WTC11 (cell line): Measurements from ENCODE around the gene TOPAZ1. TPM values are rescaled to one million over a fixed set of nuclear protein-coding genes. Genes with fewer than 3 reads are reported as not detected.

Source experiments
- ATAC-seq: fragments of 200-7000 bp; cut with Tn5 transposase; 2 replicates; pipeline ENCODE4 v1.10.0; 2021; ENCODE audit warnings: mild to moderate bottlenecking, moderate library complexity
- CTCF ChIA-PET: fragments of 300-600 bp; sonication (Branson Sonifier 250); formaldehyde crosslinking; loops from one replicate; lab custom pipeline; 2021; ENCODE audit warnings: antibody characterized with exemption; lab: Charles Lee
- POLR2A ChIA-PET: fragments of 350-600 bp; sonication (Branson Sonifier 250); formaldehyde crosslinking; loops from one replicate; lab custom pipeline; 2021; ENCODE audit warnings: antibody characterized with exemption; lab: Charles Lee
- DNase-seq: peaks from one replicate; pipeline ENCODE4 v3.0.0; 2021; ENCODE audit warnings: low spot score
- H3K27ac Mint-ChIP-seq: 2 replicates; pipeline ENCODE4 v1.8.0; 2021; ENCODE audit warnings: mixed read lengths
- H3K27me3 Mint-ChIP-seq: 2 replicates; pipeline ENCODE4 v1.8.0; 2021; ENCODE audit warnings: low read depth, mild to moderate bottlenecking, moderate library complexity, mixed read lengths
- H3K36me3 Mint-ChIP-seq: 2 replicates; pipeline ENCODE4 v1.8.0; 2021; ENCODE audit warnings: mixed read lengths
- H3K4me1 Mint-ChIP-seq: 2 replicates; pipeline ENCODE4 v1.8.0; 2022; ENCODE audit warnings: mixed read lengths
- H3K4me3 Mint-ChIP-seq: 2 replicates; pipeline ENCODE4 v1.8.0; 2021; ENCODE audit warnings: mild to moderate bottlenecking, moderate library complexity, mixed read lengths
- H3K9me3 Mint-ChIP-seq: 2 replicates; pipeline ENCODE4 v1.8.0; 2021; ENCODE audit warnings: mixed read lengths
- AFF4 ChIP-seq: sonication (generic); formaldehyde crosslinking; IDR thresholded peaks from 2 replicates; pipeline ENCODE4 v1.8.1; 2023; ENCODE audit warnings: mild to moderate bottlenecking, missing genetic modification reagents, borderline replicate concordance
- CDX4 ChIP-seq: fragments of 250-450 bp; sonication (Bioruptor Pico); IDR thresholded peaks from 2 replicates; pipeline ENCODE4 v1.9.0; 2021; ENCODE audit warnings: moderate library complexity, mild to moderate bottlenecking, inconsistent platforms, borderline replicate concordance
- CTCF ChIP-seq: fragments of 200-600 bp; IDR thresholded peaks from 2 replicates; pipeline ENCODE4 v1.8.0; 2022; ENCODE audit warnings: antibody characterized with exemption
- ETV6 ChIP-seq: sonication (generic); formaldehyde crosslinking; IDR thresholded peaks from 2 replicates; pipeline ENCODE4 v1.8.1; 2022; ENCODE audit warnings: mild to moderate bottlenecking, missing genetic modification reagents
- GTF2I ChIP-seq: fragments of 250-450 bp; sonication (Bioruptor Pico); conservative IDR thresholded peaks from 2 replicates; pipeline ENCODE4 v1.4.0; 2021; ENCODE audit warnings: mild to moderate bottlenecking
- HMGA2 ChIP-seq: fragments of 250-450 bp; sonication (Bioruptor Pico); IDR thresholded peaks from 2 replicates; pipeline ENCODE4 v1.4.0; 2021; ENCODE audit warnings: mild to moderate bottlenecking, moderate library complexity
- IRF1 ChIP-seq: sonication (generic); formaldehyde crosslinking; IDR thresholded peaks from 2 replicates; pipeline ENCODE4 v1.8.0; 2023; ENCODE audit warnings: missing genetic modification reagents
- JAZF1 ChIP-seq: fragments of 250-450 bp; sonication (Bioruptor Pico); IDR thresholded peaks from 2 replicates; pipeline ENCODE4 v1.9.0; 2021; ENCODE audit warnings: moderate library complexity, mild to moderate bottlenecking, inconsistent platforms
- JUN ChIP-seq: sonication (generic); formaldehyde crosslinking; IDR thresholded peaks from 2 replicates; pipeline ENCODE4 v1.8.0; 2023; ENCODE audit warnings: mild to moderate bottlenecking, missing genetic modification reagents
- KAT7 ChIP-seq: sonication (generic); formaldehyde crosslinking; IDR thresholded peaks from 2 replicates; pipeline ENCODE4 v1.8.1; 2023; ENCODE audit warnings: missing genetic modification reagents, mild to moderate bottlenecking, borderline replicate concordance
- MYBL2 ChIP-seq: sonication (generic); formaldehyde crosslinking; IDR thresholded peaks from 2 replicates; pipeline ENCODE4 v1.8.1; 2023; ENCODE audit warnings: mild to moderate bottlenecking, moderate library complexity, missing genetic modification reagents
- NFE2L1 ChIP-seq: sonication (generic); formaldehyde crosslinking; IDR thresholded peaks from 2 replicates; pipeline ENCODE4 v1.8.1; 2023; ENCODE audit warnings: missing genetic modification reagents
- NFYB ChIP-seq: sonication (generic); formaldehyde crosslinking; conservative IDR thresholded peaks from 2 replicates; pipeline ENCODE4 v1.8.0; 2022; ENCODE audit warnings: low read depth, missing genetic modification reagents
- USF2 ChIP-seq: sonication (generic); formaldehyde crosslinking; IDR thresholded peaks from 2 replicates; pipeline ENCODE4 v1.8.1; 2023; ENCODE audit warnings: mild to moderate bottlenecking, missing genetic modification reagents, moderate library complexity
- ZNF232 ChIP-seq: sonication (generic); formaldehyde crosslinking; IDR thresholded peaks from 2 replicates; pipeline ENCODE4 v1.8.0; 2022; ENCODE audit warnings: mild to moderate bottlenecking, missing genetic modification reagents
- ZNF263 ChIP-seq: sonication (generic); formaldehyde crosslinking; IDR thresholded peaks from 2 replicates; pipeline ENCODE4 v1.8.1; 2022; ENCODE audit warnings: low read depth, mild to moderate bottlenecking, moderate library complexity, missing genetic modification reagents
- ZNF512 ChIP-seq: sonication (generic); formaldehyde crosslinking; IDR thresholded peaks from 2 replicates; pipeline ENCODE4 v1.8.1; 2022; ENCODE audit warnings: missing genetic modification reagents, borderline replicate concordance
- ZNF671 ChIP-seq: fragments of 250-450 bp; sonication (Bioruptor Pico); IDR thresholded peaks from 2 replicates; pipeline ENCODE4 v1.8.0; 2021; ENCODE audit warnings: mild to moderate bottlenecking
- total RNA-seq: library from RNA; stranded (reverse); gene quantifications from 3 replicates; pipeline ENCODE4 v1.2.3, GENCODE V29; 2021

Gene TOPAZ1
- total RNA-seq, 1 experiment from 2014 or later: not detected

- H3K4me1 Mint-ChIP-seq: peaks cover 3% of the 10 kb centered on the region
- DNase-seq: peak; percentile 47
- ATAC-seq: peak; percentile 89
- POLR2A ChIA-PET: no interaction called here
- H3K9me3 Mint-ChIP-seq: no peaks in the 10 kb centered on the region
- no peak for TF ChIP-seq NFYB (CRISPR knock-in tag)
- no peak for TF ChIP-seq JUN (CRISPR knock-in tag)
- peak; percentile 58 for TF ChIP-seq CTCF
- no peak for TF ChIP-seq USF2
- no peak overlapping the region for H3K4me3 Mint-ChIP-seq
- CTCF ChIA-PET: interaction anchor here (0.6 to 1.4 kb wide), 6 partner anchors 9 to 676 kb away, joined by 3 to 8 read pairs (median 5); no protein-coding TSS in a partner anchor
- H3K36me3 Mint-ChIP-seq: no peaks in the 10 kb centered on the region
- H3K27me3 Mint-ChIP-seq: peaks cover 5% of the 10 kb centered on the region; the same call in 1 of the 2 replicates
- H3K27ac Mint-ChIP-seq: no peak overlapping the region
Observed at GRCh38 chr3:44235604-44236484, 5.8 kb upstream of the TOPAZ1 start.

GRCh38 chr3:44236485-44236908 lies 5.2 kb upstream of the TOPAZ1 start:
- Mint-ChIP-seq H3K36me3 (no peaks in the 10 kb centered on the region), H3K27me3 (peaks cover 5% of the 10 kb centered on the region; the same call in 1 of the 2 replicates)
- TF ChIP-seq ZNF671 (CRISPR knock-in tag) (no peak), ZNF263 (no peak), CDX4 (CRISPR knock-in tag) (no peak), NFE2L1 (CRISPR knock-in tag) (no peak), AFF4 (CRISPR knock-in tag) (no peak), IRF1 (CRISPR knock-in tag) (no peak), GTF2I (no peak)
- TF ChIP-seq, all 79 proteins: peak for 0
- ChIA-PET POLR2A (no interaction called here), CTCF (interaction anchor here (1.3 kb wide), 1 partner anchor 80 kb away, joined by 5 read pairs; no protein-coding TSS in a partner anchor)
- peaks cover 3% of the 10 kb centered on the region for H3K4me1 Mint-ChIP-seq
- H3K27ac Mint-ChIP-seq: no peak overlapping the region
- DNase-seq (no peak), ATAC-seq (no peak)
- H3K4me3 Mint-ChIP-seq: no peak overlapping the region
- H3K9me3 Mint-ChIP-seq: no peaks in the 10 kb centered on the region

- CTCF ChIA-PET: interaction anchor here (0.6 to 1.0 kb wide), 2 partner anchors 381 to 471 kb away, joined by 3 to 4 read pairs; no protein-coding TSS in a partner anchor
- ATAC-seq (no peak), DNase-seq (no peak)
- POLR2A ChIA-PET: no interaction called here
- H3K4me3 Mint-ChIP-seq: no peak overlapping the region
- peaks cover 5% of the 10 kb centered on the region; the same call in 1 of the 2 replicates for H3K27me3 Mint-ChIP-seq
- peaks cover 3% of the 10 kb centered on the region for H3K4me1 Mint-ChIP-seq
- no peaks in the 10 kb centered on the region for H3K36me3 Mint-ChIP-seq
- H3K9me3 Mint-ChIP-seq: no peaks in the 10 kb centered on the region
- no peak overlapping the region for H3K27ac Mint-ChIP-seq
- TF ChIP-seq ZNF512 (CRISPR knock-in tag) (no peak), JAZF1 (CRISPR knock-in tag) (no peak), ZNF232 (CRISPR knock-in tag) (no peak), CTCF (no peak), KAT7 (CRISPR knock-in tag) (no peak), MYBL2 (CRISPR knock-in tag) (no peak), ETV6 (CRISPR knock-in tag) (no peak), HMGA2 (CRISPR knock-in tag) (no peak)
Observed at GRCh38 chr3:44237161-44237560, 4.5 kb upstream of the TOPAZ1 start.
